Liver (tissue), 9 donors: ENCODE data around the gene TMEM44. TPM values are rescaled to one million over a fixed set of nuclear protein-coding genes. Genes with fewer than 3 reads are reported as not detected.

Source experiments
- DNase-seq: peaks from one replicate; pipeline ENCODE4 v3.0.0-alpha.2; 2017; ENCODE audit warnings: low spot score
- H3K27ac ChIP-seq, 2 donors: one replicate each; pipeline ENCODE4 v1.7.0; 2013; ENCODE audit warnings: inconsistent platforms in 2 of 2, low read length in 2 of 2, control low read depth in 1 of 2, low read depth in 1 of 2, mild to moderate bottlenecking in 1 of 2
- H3K27me3 ChIP-seq, 4 donors: one replicate each; pipeline versions ENCODE4 v1.6.1 to v1.7.0; 2013; ENCODE audit warnings: low read length in 3 of 4, inconsistent platforms in 1 of 4, mild to moderate bottlenecking in 1 of 4, moderate library complexity in 1 of 4; ENCODE audit not compliant: control insufficient read depth in 4 of 4, insufficient read depth in 4 of 4
- H3K36me3 ChIP-seq, 4 donors: one replicate each; pipeline versions ENCODE4 v1.6.1 to v1.7.0; 2013; ENCODE audit warnings: low read length in 3 of 4, mild to moderate bottlenecking in 3 of 4, low read depth in 1 of 4, moderate library complexity in 1 of 4; ENCODE audit not compliant: control insufficient read depth in 4 of 4, insufficient read depth in 3 of 4
- H3K4me1 ChIP-seq, 4 donors: one replicate each; pipeline versions ENCODE4 v1.6.1 to v1.7.0; 2013; ENCODE audit warnings: low read length in 3 of 4, mild to moderate bottlenecking in 3 of 4, moderate library complexity in 1 of 4; ENCODE audit not compliant: control insufficient read depth in 4 of 4, insufficient read depth in 4 of 4
- H3K4me3 ChIP-seq, 3 donors: one replicate each; pipeline versions ENCODE4 v1.6.1 to v1.7.0; 2013; ENCODE audit warnings: low read length in 3 of 3, control low read depth in 1 of 3, low read depth in 1 of 3, mild to moderate bottlenecking in 1 of 3
- H3K9ac ChIP-seq, 2 donors: one replicate each; pipeline ENCODE4 v1.7.0; 2013; ENCODE audit warnings: low read length in 2 of 2, mild to moderate bottlenecking in 2 of 2, moderate library complexity in 2 of 2, control low read depth in 1 of 2, low read depth in 1 of 2
- H3K9me3 ChIP-seq, 4 donors: one replicate each; pipeline versions ENCODE4 v1.6.1 to v1.7.0; 2013; ENCODE audit warnings: low read length in 3 of 4; ENCODE audit not compliant: control insufficient read depth in 4 of 4
- FOXA1 ChIP-seq: IDR thresholded peaks from 2 replicates; pipeline ENCODE4 v1.6.1; 2016; ENCODE audit warnings: antibody characterized with exemption
- HNF4A ChIP-seq, 2 donors: conservative IDR thresholded peaks; 2 replicates each; pipeline ENCODE4 v1.6.1; 2016; ENCODE audit warnings: antibody characterized with exemption in 2 of 2, mild to moderate bottlenecking in 2 of 2
- NR2F2 ChIP-seq: IDR thresholded peaks from 2 replicates; pipeline ENCODE4 v1.6.1; 2016; ENCODE audit warnings: antibody characterized with exemption
- RAD21 ChIP-seq, 2 donors: IDR thresholded peaks; 2 replicates each; pipeline ENCODE4 v1.6.1; 2016; ENCODE audit warnings: antibody characterized with exemption in 2 of 2, mild to moderate bottlenecking in 2 of 2
- SP1 ChIP-seq: IDR thresholded peaks from 2 replicates; pipeline ENCODE4 v1.6.1; 2018; ENCODE audit warnings: antibody characterized with exemption, mild to moderate bottlenecking
- TAF1 ChIP-seq: conservative IDR thresholded peaks from 2 replicates; pipeline ENCODE4 v1.6.1; 2016; ENCODE audit warnings: antibody characterized with exemption, mild to moderate bottlenecking
- YY1 ChIP-seq: IDR thresholded peaks from 2 replicates; pipeline ENCODE4 v1.6.1; 2016; ENCODE audit warnings: antibody characterized with exemption, mild to moderate bottlenecking
- WGBS: extraction: QIAGEN DNeasy Blood & Tissue Kit; methylation state at CpG from one replicate; pipeline ENCODE4 v1.1.7; 2013; 5-methylcytosine and 5-hydroxymethylcytosine counted together
- polyA plus RNA-seq, 2 donors: library from polyadenylated mRNA; stranded (reverse) in 1 of 2; unstranded in 1 of 2; fragments of 200-250 nt in 1 of 2; fragments of >200 nt in 1 of 2; fragmentation: Nextera tagmentation in 1 of 2; extraction: Ambion mirVana in 1 of 2; gene quantifications; one replicate each; pipeline versions ENCODE4 v1.2.1 to v1.2.3, GENCODE V29; 2013 to 2015
- total RNA-seq, 2 donors: library from RNA; depleted of rRNA; stranded (reverse); fragments of >200 nt; gene quantifications; one replicate each; pipeline ENCODE4 v1.2.3, GENCODE V29; 2014
- TF ChIP-seq, protein P1 (sequence below): IDR thresholded peaks from 2 replicates; pipeline ENCODE4 v1.6.1; 2016; ENCODE audit warnings: antibody characterized with exemption, mild to moderate bottlenecking
- TF ChIP-seq, protein P2 (sequence below): IDR thresholded peaks from 2 replicates; pipeline ENCODE4 v1.6.1; 2016; ENCODE audit warnings: antibody characterized with exemption
- TF ChIP-seq, protein P3 (sequence below): IDR thresholded peaks from 2 replicates; pipeline ENCODE4 v1.6.1; 2016; ENCODE audit warnings: antibody characterized with exemption
- donor health status: healthy.
- donor health status: healthy.
- donor health status: healthy.
- donor health status: healthy.
- donor health status: healthy.

Gene TMEM44
- total and polyA plus RNA-seq, 4 donors, result 1.8 to 5.0 (median 3.2) TPM

DNA sequence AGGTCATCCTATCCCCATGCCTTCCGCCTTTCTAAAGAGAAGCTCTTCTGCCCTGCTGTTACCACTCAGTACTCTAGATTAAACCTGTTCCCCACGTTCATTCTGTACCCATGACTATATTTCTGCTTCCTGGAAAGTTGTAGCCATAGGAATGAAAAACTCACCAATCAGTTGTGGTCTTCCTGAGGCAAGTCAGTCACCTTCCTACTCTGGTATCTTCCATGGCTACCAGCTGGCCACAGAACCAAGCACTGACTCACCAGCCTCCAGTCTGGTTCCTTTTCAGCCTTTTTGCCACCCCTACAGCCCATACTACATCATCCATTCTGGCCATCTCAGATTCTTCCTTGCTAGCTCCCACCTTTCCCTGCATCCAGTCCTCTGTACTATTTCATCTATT is 46.4 kb downstream of the TMEM44 start:
- Histone ChIP-seq H3K36me3 (peaks cover 0 to 2% (median 0%) of the 10 kb centered on the region in 4 donors), H3K4me3 (no peak overlapping the region), H3K9ac (no peak overlapping the region), H3K27me3 (no peaks in the 10 kb centered on the region), H3K9me3 (no peaks in the 10 kb centered on the region), H3K4me1 (peaks cover 0 to 9% (median 7%) of the 10 kb centered on the region in 4 donors), H3K27ac (no peak overlapping the region)
- TF ChIP-seq TAF1 (no peak), HNF4A (conservative IDR thresholded peaks at IDR 0.05) (no peak), NR2F2 (no peak), SP1 (no peak), RAD21 (IDR thresholded peaks at IDR 0.05) (no peak)
- TF ChIP-seq, protein P1, sequence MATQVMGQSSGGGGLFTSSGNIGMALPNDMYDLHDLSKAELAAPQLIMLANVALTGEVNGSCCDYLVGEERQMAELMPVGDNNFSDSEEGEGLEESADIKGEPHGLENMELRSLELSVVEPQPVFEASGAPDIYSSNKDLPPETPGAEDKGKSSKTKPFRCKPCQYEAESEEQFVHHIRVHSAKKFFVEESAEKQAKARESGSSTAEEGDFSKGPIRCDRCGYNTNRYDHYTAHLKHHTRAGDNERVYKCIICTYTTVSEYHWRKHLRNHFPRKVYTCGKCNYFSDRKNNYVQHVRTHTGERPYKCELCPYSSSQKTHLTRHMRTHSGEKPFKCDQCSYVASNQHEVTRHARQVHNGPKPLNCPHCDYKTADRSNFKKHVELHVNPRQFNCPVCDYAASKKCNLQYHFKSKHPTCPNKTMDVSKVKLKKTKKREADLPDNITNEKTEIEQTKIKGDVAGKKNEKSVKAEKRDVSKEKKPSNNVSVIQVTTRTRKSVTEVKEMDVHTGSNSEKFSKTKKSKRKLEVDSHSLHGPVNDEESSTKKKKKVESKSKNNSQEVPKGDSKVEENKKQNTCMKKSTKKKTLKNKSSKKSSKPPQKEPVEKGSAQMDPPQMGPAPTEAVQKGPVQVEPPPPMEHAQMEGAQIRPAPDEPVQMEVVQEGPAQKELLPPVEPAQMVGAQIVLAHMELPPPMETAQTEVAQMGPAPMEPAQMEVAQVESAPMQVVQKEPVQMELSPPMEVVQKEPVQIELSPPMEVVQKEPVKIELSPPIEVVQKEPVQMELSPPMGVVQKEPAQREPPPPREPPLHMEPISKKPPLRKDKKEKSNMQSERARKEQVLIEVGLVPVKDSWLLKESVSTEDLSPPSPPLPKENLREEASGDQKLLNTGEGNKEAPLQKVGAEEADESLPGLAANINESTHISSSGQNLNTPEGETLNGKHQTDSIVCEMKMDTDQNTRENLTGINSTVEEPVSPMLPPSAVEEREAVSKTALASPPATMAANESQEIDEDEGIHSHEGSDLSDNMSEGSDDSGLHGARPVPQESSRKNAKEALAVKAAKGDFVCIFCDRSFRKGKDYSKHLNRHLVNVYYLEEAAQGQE, result no peak
- 86% methylated on average over 2 of the region's 2 CpGs for WGBS
- DNase-seq, result no peak

DNA sequence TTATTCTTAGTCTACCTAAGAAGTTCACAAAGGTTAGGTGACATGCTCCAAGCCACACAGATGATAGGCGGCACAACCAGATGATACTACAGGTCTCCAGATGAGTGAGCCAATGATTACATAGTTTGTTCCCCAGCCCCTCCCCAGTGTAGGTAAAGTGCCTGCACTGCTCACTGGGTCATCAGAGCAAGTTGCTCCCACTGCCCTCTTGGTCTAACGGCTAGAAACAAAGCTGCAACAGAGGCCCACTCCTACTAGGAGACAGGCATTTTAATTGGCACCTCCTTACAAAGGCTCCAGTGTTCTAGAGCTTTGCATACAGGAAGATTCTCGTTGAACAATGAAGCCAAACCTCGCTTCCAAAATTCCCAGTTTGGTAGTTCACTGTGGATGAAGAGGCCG is 47.3 kb downstream of the TMEM44 start:
- H3K27ac ChIP-seq, result no peak overlapping the region
- WGBS, result 86% methylated on average over 5 of the region's 5 CpGs

DNA sequence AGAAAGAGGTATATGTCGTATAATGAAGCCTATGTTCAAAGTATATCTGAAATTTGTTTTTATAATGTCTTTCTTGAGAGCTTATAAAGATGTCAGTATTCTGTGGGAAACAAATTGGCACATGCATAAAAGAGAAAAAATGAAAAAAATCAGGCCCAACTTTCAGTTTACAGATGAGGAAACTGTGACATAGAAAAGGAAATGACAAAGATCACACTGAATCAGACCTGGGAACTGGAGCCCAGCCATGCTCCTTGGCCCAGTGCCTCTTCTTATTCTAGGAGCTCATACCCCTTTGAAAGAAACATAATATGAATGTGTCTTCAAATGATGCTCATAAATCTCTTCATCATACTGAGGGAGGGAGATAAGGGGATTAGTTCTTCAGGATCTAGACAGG is 48.4 kb downstream of the TMEM44 start:
- peak overlapping the region in 1 of 2 donors; percentile 98 for H3K9ac ChIP-seq
- H3K27ac ChIP-seq, result no peak overlapping the region
- TF ChIP-seq, protein P2, sequence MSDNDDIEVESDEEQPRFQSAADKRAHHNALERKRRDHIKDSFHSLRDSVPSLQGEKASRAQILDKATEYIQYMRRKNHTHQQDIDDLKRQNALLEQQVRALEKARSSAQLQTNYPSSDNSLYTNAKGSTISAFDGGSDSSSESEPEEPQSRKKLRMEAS, result no peak
- TF ChIP-seq, protein P3, sequence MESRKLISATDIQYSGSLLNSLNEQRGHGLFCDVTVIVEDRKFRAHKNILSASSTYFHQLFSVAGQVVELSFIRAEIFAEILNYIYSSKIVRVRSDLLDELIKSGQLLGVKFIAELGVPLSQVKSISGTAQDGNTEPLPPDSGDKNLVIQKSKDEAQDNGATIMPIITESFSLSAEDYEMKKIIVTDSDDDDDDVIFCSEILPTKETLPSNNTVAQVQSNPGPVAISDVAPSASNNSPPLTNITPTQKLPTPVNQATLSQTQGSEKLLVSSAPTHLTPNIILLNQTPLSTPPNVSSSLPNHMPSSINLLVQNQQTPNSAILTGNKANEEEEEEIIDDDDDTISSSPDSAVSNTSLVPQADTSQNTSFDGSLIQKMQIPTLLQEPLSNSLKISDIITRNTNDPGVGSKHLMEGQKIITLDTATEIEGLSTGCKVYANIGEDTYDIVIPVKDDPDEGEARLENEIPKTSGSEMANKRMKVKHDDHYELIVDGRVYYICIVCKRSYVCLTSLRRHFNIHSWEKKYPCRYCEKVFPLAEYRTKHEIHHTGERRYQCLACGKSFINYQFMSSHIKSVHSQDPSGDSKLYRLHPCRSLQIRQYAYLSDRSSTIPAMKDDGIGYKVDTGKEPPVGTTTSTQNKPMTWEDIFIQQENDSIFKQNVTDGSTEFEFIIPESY, result no peak
- TF ChIP-seq HNF4A (conservative IDR thresholded peaks at IDR 0.05) (no peak), YY1 (no peak), RAD21 (IDR thresholded peaks at IDR 0.05) (no peak)
- no peaks in the 10 kb centered on the region for H3K27me3 ChIP-seq
- no peaks in the 10 kb centered on the region for H3K9me3 ChIP-seq
- 96% methylated on average over 1 of the region's 1 CpG for WGBS
- no peak for DNase-seq
- H3K4me3 ChIP-seq, result peak overlapping the region in 2 of 3 donors; percentile 93 to 94
- H3K36me3 ChIP-seq, result peaks cover 0 to 2% (median 0%) of the 10 kb centered on the region in 4 donors
- H3K4me1 ChIP-seq, result peaks cover 0 to 9% (median 7%) of the 10 kb centered on the region in 4 donors

More for the DNA sequence above, 47.3 kb downstream of the TMEM44 start:
- Histone ChIP-seq H3K9me3 (no peaks in the 10 kb centered on the region), H3K9ac (no peak overlapping the region), H3K27me3 (no peaks in the 10 kb centered on the region), H3K4me3 (no peak overlapping the region), H3K4me1 (peaks cover 0 to 9% (median 7%) of the 10 kb centered on the region in 4 donors), H3K36me3 (peaks cover 0 to 2% (median 0%) of the 10 kb centered on the region in 4 donors)
- no peak for DNase-seq
- TF ChIP-seq, protein P3, result no peak
- no peak for TF ChIP-seq FOXA1
